LNCAP (cell line): ENCODE measurements around the gene HORMAD1.

Experiments used
- TF ChIP-seq, protein P1 (sequence below): fragments of 450-650 bp; IDR thresholded peaks from 2 replicates; pipeline ENCODE4 v1.5.1; 2017; ENCODE audit warnings: mild to moderate bottlenecking

The HORMAD1 gene

DNA sequence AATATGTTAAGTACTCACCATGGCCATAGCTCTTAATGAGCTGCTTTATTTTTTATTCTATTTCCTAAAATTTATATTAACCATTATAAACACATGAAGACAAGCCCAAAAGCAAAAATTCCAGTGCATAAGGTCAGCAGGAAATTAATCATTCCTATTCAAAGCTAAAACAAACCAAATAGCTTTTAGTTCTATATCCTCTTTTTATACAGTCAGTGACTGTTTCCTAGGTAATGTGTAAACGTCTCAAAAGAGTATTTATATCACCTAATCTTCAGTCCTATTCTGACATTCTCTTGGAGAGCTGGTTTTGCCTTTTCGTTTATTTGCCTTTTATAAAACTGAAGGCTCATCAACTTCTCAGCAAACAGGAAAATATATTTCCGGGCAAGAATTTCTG lies 28.0 kb downstream of the HORMAD1 start:
- TF ChIP-seq, protein P1, sequence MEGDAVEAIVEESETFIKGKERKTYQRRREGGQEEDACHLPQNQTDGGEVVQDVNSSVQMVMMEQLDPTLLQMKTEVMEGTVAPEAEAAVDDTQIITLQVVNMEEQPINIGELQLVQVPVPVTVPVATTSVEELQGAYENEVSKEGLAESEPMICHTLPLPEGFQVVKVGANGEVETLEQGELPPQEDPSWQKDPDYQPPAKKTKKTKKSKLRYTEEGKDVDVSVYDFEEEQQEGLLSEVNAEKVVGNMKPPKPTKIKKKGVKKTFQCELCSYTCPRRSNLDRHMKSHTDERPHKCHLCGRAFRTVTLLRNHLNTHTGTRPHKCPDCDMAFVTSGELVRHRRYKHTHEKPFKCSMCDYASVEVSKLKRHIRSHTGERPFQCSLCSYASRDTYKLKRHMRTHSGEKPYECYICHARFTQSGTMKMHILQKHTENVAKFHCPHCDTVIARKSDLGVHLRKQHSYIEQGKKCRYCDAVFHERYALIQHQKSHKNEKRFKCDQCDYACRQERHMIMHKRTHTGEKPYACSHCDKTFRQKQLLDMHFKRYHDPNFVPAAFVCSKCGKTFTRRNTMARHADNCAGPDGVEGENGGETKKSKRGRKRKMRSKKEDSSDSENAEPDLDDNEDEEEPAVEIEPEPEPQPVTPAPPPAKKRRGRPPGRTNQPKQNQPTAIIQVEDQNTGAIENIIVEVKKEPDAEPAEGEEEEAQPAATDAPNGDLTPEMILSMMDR: no peak

DNA sequence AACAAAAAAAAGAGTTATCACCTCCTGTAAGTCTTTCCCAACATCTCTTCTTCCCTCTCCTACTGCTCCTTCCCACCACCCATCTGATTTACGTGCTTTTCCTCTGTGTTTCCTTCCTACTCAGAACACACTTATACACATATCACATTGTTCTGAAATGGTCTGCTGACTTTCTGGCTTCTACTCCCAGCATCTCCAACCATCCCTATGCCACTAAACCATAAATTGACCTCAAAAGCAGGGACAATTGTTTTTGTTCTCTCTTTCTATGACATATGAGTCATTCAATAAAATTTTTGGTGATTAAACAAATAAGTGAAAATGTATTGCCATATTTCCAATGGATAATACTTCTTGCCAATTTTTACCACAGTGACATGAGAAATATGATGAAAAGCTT lies 31.9 kb downstream of the HORMAD1 start:
- TF ChIP-seq, protein P1: no peak

DNA sequence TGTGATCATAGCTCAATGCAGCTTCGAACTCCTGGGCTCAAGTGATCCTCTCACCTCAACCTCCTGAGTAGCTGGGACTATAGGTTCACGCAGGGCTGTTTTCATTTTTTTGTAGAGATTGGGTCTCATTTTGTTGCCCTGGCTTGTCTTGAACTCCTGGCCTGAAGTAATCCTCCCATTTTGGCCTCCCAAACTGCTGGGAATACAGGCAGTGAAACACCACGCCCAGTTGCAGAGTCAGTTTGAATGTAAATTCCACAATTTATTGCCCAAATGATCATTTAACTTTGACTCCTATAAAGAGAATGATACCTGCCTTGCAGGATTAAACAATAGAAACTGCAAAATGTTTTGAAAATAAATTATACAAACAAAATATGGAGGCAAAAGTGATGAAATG lies 34.4 kb downstream of the HORMAD1 start:
- TF ChIP-seq, protein P1: no peak

DNA sequence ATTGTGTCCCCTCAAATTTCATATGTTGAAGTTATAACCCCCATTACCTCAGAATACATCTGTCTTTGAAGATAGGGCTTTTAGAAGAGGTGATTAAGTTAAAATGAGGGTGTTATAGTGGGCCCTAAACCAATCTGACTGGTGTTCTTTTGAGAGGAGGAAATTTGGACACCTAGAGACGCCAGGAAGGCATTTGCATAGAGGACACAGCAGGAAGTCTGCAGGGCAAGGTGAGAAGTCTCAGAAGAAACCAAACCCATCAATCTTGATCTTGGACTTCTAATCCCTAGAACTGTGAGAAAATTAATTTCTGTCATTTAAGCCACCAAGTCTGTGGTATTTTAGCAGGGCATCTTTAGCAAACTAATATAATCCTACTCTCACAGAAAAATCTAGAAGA lies 36.8 kb downstream of the HORMAD1 start:
- TF ChIP-seq, protein P1: no peak

DNA sequence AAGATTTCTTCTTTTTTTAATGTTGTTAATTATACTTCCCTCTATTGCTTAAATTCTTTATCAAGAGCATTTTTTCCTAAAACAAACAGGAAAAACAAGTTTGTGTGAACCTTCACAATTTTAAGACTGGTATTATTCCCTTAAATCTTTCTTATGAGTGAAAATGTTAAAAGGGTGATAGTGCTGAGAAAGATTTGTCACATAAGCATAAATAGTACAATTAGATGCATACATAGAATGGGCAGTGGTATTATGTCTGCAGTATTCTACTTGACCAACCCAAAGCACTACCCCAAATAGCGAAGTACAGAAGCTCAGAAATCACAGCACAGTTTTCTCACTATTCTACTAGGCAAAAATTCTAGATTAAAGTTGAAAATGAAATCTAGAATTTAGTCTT lies 41.7 kb downstream of the HORMAD1 start:
- TF ChIP-seq, protein P1: no peak

DNA sequence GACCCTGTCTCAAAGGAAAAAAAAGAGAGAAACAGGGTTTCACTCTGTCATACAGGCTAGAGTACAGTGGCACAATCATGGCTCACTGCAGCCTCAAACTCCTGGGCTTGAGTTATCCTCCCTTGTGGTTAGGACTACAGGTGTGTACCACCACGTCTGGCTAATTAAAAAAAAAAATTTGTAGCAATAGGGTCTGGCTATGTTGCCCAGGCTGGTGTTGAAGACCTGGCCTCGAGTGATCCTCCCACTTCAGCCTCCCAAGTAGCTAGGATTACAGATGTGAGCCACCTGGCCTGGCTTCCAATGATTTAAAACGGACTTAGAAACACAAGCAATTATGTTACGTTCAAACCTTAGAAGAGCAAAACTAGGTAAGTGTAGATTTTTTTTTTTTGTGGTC lies 45.8 kb downstream of the HORMAD1 start:
- TF ChIP-seq, protein P1: no peak

DNA sequence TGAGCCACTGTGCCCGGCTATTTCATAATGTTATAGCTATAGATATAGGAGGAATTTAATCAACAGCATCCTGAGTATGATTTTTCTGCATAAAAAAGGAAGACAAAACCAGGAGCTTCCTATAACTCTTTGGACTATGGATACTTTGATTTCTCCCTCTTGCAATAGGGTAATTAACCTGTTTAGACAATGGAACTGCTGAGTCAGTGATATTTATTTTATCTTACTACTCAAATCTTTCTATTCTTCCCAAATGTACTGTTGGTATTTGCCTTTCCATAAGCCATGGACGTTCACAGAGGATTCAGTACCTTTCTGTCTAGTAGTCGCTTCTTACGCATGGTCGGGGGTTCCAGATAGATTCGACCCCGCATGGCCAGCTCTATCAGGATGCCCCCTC lies 57.4 kb downstream of the HORMAD1 start:
- TF ChIP-seq, protein P1: no peak

DNA sequence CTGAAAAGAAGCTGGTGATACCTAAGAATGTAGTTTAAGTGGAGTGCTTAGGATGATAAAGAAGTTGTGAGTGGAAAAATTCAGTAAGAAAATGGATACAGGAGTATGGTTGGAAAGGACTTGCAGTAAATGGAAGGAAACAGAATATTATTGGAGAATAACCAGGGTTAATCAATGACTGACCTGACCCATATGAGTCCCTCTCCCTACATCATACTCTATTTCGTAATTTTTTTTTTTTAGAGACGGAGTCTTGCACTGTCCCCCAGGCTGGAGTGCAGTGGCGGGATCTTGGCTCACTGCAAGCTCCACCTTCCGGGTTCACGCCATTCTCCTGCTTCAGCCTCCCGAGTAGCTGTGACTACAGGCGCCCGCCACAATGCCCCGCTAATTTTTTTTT lies 57.9 kb downstream of the HORMAD1 start:
- TF ChIP-seq, protein P1: no peak
